Measurements from ENCODE around the gene INPP5F. TPM values are rescaled to one million over a fixed set of nuclear protein-coding genes. Genes with fewer than 3 reads are reported as not detected.
"Not testable (repeated sequence)": the region's sequence is repeated elsewhere in the genome, so short reads cannot be mapped to it uniquely, and the experiment has no call there.

Gene INPP5F
- total RNA-seq, 6 experiments from 2014 or later = 8.7 to 12.8 (median 12.5) TPM

DNA sequence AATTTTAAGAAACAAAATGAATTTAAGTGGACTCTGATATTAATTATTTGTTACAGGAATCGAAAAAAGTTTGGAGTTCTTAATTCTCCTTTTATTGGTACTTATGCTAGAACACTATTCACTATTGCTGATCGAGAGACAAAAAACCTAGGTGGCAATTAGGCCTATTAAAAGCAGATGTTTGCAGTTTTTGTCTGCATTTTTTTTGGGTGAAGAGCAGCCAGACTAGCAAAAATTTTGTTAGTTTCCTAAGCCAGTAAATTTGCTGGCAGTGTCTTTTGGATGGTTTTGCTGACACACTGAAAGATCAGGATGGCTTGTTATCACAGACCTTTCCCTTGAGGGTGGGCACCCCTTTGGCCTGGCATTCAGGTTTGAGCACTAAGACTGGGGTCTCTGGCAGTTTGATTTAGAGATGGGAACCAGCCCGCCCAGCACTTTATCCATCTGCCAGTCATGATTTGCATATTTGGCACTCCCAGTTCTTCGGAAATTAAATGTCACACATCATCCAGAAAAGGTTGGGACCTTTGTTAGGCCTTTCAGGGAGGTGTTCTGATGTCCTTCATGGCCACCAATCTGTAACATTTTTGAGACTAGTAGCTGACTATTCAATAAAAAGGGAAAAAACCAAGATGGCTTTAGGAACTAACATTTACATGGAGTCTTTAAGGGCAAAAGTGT, 57.3 kb downstream of the INPP5F start:
- peaks cover 55% of the 10 kb centered on the region for H3K4me1 Mint-ChIP-seq (ENCODE audit: low read depth)
- H3K9me3 Mint-ChIP-seq = no peaks in the 10 kb centered on the region
- H3K27me3 Mint-ChIP-seq (ENCODE audit: insufficient read depth) = no peaks in the 10 kb centered on the region; the same call in 1 of the 2 replicates
- DNase-seq = no peak
- H3K4me3 Mint-ChIP-seq = no peak overlapping the region
- TF ChIP-seq, protein P1, sequence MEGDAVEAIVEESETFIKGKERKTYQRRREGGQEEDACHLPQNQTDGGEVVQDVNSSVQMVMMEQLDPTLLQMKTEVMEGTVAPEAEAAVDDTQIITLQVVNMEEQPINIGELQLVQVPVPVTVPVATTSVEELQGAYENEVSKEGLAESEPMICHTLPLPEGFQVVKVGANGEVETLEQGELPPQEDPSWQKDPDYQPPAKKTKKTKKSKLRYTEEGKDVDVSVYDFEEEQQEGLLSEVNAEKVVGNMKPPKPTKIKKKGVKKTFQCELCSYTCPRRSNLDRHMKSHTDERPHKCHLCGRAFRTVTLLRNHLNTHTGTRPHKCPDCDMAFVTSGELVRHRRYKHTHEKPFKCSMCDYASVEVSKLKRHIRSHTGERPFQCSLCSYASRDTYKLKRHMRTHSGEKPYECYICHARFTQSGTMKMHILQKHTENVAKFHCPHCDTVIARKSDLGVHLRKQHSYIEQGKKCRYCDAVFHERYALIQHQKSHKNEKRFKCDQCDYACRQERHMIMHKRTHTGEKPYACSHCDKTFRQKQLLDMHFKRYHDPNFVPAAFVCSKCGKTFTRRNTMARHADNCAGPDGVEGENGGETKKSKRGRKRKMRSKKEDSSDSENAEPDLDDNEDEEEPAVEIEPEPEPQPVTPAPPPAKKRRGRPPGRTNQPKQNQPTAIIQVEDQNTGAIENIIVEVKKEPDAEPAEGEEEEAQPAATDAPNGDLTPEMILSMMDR (IDR thresholded peaks at IDR 0.05) = no peak
- no peak overlapping the region for H3K27ac Mint-ChIP-seq
- peaks cover 9% of the 10 kb centered on the region; the same call in 1 of the 2 replicates for H3K36me3 Mint-ChIP-seq (ENCODE audit: low read depth)

DNA sequence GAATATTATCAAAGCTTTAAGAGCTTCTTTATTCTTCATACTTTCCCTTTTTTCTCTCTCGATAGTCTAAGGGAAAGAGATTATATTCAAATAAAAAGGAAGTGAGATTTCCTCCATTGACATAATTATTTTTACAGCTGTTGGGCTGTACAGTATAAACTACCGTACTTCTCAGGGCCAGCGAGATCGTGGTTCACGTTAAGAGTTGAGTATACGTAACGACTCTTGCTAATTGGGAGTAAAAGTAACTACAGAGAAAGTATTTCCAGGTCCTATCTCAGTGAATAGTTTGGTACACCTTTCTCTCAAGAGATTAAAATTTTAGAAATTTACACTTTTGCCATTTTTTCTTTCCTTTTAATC, 57.8 kb downstream of the INPP5F start:
- H3K9me3 Mint-ChIP-seq = no peaks in the 10 kb centered on the region
- H3K4me3 Mint-ChIP-seq = no peak overlapping the region
- no peak overlapping the region for H3K27ac Mint-ChIP-seq
- DNase-seq = no peak
- no peaks in the 10 kb centered on the region; the same call in 1 of the 2 replicates for H3K27me3 Mint-ChIP-seq (ENCODE audit: insufficient read depth)
- H3K4me1 Mint-ChIP-seq (ENCODE audit: low read depth) = peaks cover 50% of the 10 kb centered on the region
- H3K36me3 Mint-ChIP-seq (ENCODE audit: low read depth) = peaks cover 11% of the 10 kb centered on the region; the same call in 1 of the 2 replicates
- TF ChIP-seq, protein P1 (IDR thresholded peaks at IDR 0.05) = no peak

DNA sequence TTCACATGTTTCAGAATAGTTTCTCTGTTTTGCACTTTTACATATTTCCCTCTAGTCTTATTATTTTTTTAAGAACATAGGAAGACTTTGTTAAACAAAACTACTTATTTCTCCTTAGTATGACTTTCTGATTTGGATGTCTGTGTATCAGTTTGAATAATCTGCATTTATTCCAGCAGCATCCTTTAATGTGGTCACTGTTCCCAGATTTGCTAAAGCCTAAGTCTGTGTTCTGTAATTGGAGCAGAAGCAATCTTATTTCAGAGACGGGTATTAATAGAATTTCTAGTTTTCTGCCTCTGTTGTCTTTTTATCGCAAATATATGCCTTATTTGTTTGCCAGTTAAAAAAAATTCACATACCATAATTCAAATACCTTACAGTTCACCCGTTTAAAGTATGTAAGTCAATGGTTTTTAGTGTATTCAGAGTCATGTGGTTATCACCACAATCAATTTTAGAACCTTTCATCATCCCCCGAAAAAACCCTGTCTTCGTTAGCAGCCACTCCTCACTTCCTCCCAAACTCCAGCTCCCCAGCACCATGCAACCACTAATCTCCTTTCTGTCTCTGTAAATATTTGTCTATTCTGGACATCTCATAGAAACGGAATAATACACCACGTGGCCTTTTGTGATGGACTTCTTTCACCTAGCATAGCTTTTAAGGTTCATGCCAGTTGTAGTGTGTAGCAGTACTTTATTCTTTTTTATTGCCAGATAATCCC, 58.7 kb downstream of the INPP5F start:
- Mint-ChIP-seq H3K4me3 (no peak overlapping the region), H3K27ac (no peak overlapping the region), H3K27me3 (ENCODE audit: insufficient read depth) (no peaks in the 10 kb centered on the region), H3K4me1 (ENCODE audit: low read depth) (peaks cover 41% of the 10 kb centered on the region), H3K36me3 (ENCODE audit: low read depth) (peaks cover 11% of the 10 kb centered on the region; the same call in 1 of the 2 replicates), H3K9me3 (no peaks in the 10 kb centered on the region)
- TF ChIP-seq, protein P1 (IDR thresholded peaks at IDR 0.05) = no peak
- DNase-seq = no peak

DNA sequence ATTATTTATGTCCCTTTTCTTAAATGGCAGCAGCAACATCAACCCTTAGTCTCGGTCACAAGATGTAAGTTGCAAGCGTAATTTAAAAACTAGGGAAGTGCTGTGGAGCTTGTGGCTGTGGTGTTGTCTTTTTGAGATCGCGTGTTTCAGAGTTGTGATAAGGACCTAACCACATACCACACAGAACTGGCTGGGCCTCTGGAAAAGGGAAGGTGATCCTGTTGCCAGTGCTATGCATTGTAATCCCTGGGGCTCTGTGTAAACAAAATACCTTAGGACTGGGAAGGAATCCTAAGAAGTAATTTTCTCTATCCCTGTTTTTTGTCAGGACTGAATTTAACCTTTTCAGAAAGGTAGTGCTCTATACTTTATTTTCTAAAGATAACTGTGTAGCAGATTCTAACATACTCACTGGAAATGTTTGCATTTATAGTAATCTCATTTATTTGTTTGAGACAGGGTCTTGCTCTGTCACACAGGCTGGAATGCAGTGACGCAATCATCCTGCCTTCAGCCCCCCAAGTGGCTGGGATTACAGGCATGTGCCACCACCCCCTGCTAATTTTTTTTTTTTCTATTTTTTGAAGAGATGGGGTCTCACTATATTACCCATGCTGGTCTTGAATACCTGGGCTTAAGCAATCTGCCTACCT, 60.4 kb downstream of the INPP5F start:
- Mint-ChIP-seq H3K4me3 (no peak overlapping the region), H3K9me3 (no peaks in the 10 kb centered on the region), H3K27ac (no peak overlapping the region), H3K27me3 (ENCODE audit: insufficient read depth) (no peaks in the 10 kb centered on the region), H3K36me3 (ENCODE audit: low read depth) (peaks cover 9% of the 10 kb centered on the region; the same call in 1 of the 2 replicates), H3K4me1 (ENCODE audit: low read depth) (peaks cover 41% of the 10 kb centered on the region)
- TF ChIP-seq, protein P1 (IDR thresholded peaks at IDR 0.05) = no peak
- DNase-seq = peak; percentile 13

DNA sequence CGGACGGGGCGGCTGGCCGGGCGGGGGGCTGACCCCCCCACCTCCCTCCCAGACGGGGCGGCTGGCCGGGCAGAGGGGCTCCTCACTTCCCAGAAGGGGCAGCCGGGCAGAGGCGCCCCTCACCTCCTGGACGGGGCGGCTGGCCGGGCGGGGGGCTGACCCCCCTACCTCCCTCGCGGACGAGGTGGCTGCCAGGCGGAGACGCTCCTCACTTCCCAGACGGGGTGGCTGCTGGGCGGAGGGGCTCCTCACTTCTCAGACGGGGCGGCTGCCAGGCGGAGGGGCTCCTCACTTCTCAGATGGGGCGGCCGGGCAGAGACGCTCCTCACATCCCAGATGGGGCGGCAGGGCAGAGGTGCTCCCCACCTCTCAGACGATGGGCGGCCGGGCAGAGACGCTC, 69.3 kb downstream of the INPP5F start:
- H3K9me3 Mint-ChIP-seq; H3K4me1 Mint-ChIP-seq (ENCODE audit: low read depth); H3K27me3 Mint-ChIP-seq (ENCODE audit: insufficient read depth); H3K4me3 Mint-ChIP-seq; H3K27ac Mint-ChIP-seq; DNase-seq: not testable (repeated sequence)
- peaks cover 10% of the 10 kb centered on the region; the same call in 1 of the 2 replicates for H3K36me3 Mint-ChIP-seq (ENCODE audit: low read depth)

Data from HFFc6 (cell line).